GM18508 (cell line): Measurements from ENCODE around the gene PRLR.
"Not testable (repeated sequence)": the region's sequence is repeated elsewhere in the genome, so short reads cannot be mapped to it uniquely, and the experiment has no call there.

ENCODE experiments used
- ATAC-seq: cut with Tn5 transposase; IDR thresholded peaks from one replicate; pipeline ENCODE4 v1.9.1; 2021; ENCODE audit warnings: moderate number of reproducible peaks; ENCODE audit not compliant: insufficient read depth, unreplicated experiment

The PRLR gene

GRCh38 chr5:35230038-35230611, at the start of gene PRLR:
PRLR (minus strand) TSS chr5:35230487; CDS start chr5:35089620, 140,867 bp downstream.
- ATAC-seq = no peak

GRCh38 chr5:35274839-35275509, 44.7 kb upstream of the PRLR start:
- no peak for ATAC-seq

GRCh38 chr5:35269006-35269405, 38.7 kb upstream of the PRLR start:
- ATAC-seq = no peak

GRCh38 chr5:35266276-35266675, 36.0 kb upstream of the PRLR start:
- no peak for ATAC-seq

GRCh38 chr5:35264509-35264908, 34.2 kb upstream of the PRLR start:
- no peak for ATAC-seq

GRCh38 chr5:35263266-35263877, 33.1 kb upstream of the PRLR start:
- ATAC-seq = no peak

- no peak for ATAC-seq
Measured at GRCh38 chr5:35253582-35253981, 23.3 kb upstream of the PRLR start.

- no peak for ATAC-seq
Measured at GRCh38 chr5:35252963-35253362, 22.7 kb upstream of the PRLR start.

GRCh38 chr5:35248843-35249780, 18.8 kb upstream of the PRLR start:
- ATAC-seq = no peak

- ATAC-seq = no peak
Measured at GRCh38 chr5:35247648-35248034, 17.4 kb upstream of the PRLR start.

- ATAC-seq = no peak
Measured at GRCh38 chr5:35246900-35247647, 16.8 kb upstream of the PRLR start.

- no peak for ATAC-seq
Measured at GRCh38 chr5:35246411-35246810, 16.1 kb upstream of the PRLR start.

- ATAC-seq = not testable (repeated sequence)
Measured at GRCh38 chr5:35245371-35245770, 15.1 kb upstream of the PRLR start.

- no peak for ATAC-seq
Measured at GRCh38 chr5:35244171-35244570, 13.9 kb upstream of the PRLR start.

- ATAC-seq = no peak
Measured at GRCh38 chr5:35242702-35243258, 12.5 kb upstream of the PRLR start.

GRCh38 chr5:35240892-35241291, 10.6 kb upstream of the PRLR start:
- ATAC-seq = no peak

GRCh38 chr5:35239911-35240610, 9.8 kb upstream of the PRLR start:
- no peak for ATAC-seq

GRCh38 chr5:35239476-35239875, 9.2 kb upstream of the PRLR start:
- no peak for ATAC-seq
